BJ (cell line): ENCODE results near the gene FSTL3. TPM values are rescaled to one million over a fixed set of nuclear protein-coding genes. Genes with fewer than 3 reads are reported as not detected.

Experiments used
- CTCF ChIA-PET: fragments of 350-600 bp; formaldehyde crosslinking; extraction: SDS; loops from one replicate; lab custom pipeline; 2021; ENCODE audit warnings: antibody characterized with exemption, inconsistent platforms; lab: Yijun Ruan, JAX
- POLR2A ChIA-PET: fragments of 300-600 bp; sonication (Branson Sonifier 250); formaldehyde crosslinking; extraction: SDS; loops from one replicate; lab custom pipeline; 2021; ENCODE audit warnings: antibody characterized with exemption; lab: Charles Lee
- DNase-seq: peaks from one replicate; pipeline ENCODE4 v3.0.0-alpha.2; 2011; ENCODE audit warnings: low read depth
- H3K27me3 ChIP-seq: 2 replicates; pipeline ENCODE4 v1.6.0; 2011; ENCODE audit warnings: low read length; ENCODE audit not compliant: control insufficient read depth, insufficient read depth
- H3K36me3 ChIP-seq: 2 replicates; pipeline ENCODE4 v1.5.1; 2011; ENCODE audit warnings: low read length; ENCODE audit not compliant: control insufficient read depth, insufficient read depth
- H3K4me3 ChIP-seq: 2 replicates; pipeline ENCODE4 v1.5.1; 2011; ENCODE audit warnings: low read depth, mild to moderate bottlenecking, control low read depth, low read length
- CTCF ChIP-seq: IDR thresholded peaks from 2 replicates; pipeline ENCODE4 v1.5.1; 2011; ENCODE audit warnings: low read depth, mild to moderate bottlenecking, control low read depth, inconsistent platforms, low read length, moderate library complexity; ENCODE audit not compliant: insufficient read depth
- polyA plus RNA-seq: library from polyadenylated mRNA; depleted of rRNA; stranded (reverse); fragments of >200 nt; gene quantifications from 2 replicates; pipeline ENCODE4 v1.2.3, GENCODE V29; 2011

The FSTL3 gene
- polyA plus RNA-seq, 1 experiment = 83.2 TPM

GRCh38 chr19:632579-633067, 43.6 kb upstream of the FSTL3 start:
- CTCF ChIA-PET = interaction anchor here (0.6 to 2.7 kb wide), 3 partner anchors 9 to 470 kb away, joined by 3 to 7 read pairs (median 3); no protein-coding TSS in a partner anchor
- Histone ChIP-seq H3K27me3 (no peaks in the 10 kb centered on the region), H3K4me3 (peak overlapping the region; percentile 47), H3K36me3 (no peaks in the 10 kb centered on the region; the same call in 1 of the 2 replicates)
- TF ChIP-seq CTCF = no peak
- POLR2A ChIA-PET = no interaction called here
- no peak for DNase-seq

- no peak for TF ChIP-seq CTCF
- ChIA-PET POLR2A (interaction anchor here (0.5 kb wide), 1 partner anchor 60 kb away, joined by 6 read pairs; no protein-coding TSS in a partner anchor), CTCF (interaction anchor here (2.7 kb wide), 1 partner anchor 49 kb away, joined by 7 read pairs; no protein-coding TSS in a partner anchor)
- Histone ChIP-seq H3K27me3 (no peaks in the 10 kb centered on the region), H3K4me3 (peak within 1 kb of the TSS; percentile 80), H3K36me3 (no peaks in the 10 kb centered on the region; the same call in 1 of the 2 replicates)
- peak; percentile 89 for DNase-seq
These were observed 43.0 kb upstream of the FSTL3 start, which contains the start of gene POLRMT for GRCh38 chr19:633068-633785. Gene POLRMT (minus strand): TSS chr19:633537. CDS start chr19:633512, 25 bp downstream.

- H3K36me3 ChIP-seq = no peaks in the 10 kb centered on the region; the same call in 1 of the 2 replicates
- TF ChIP-seq CTCF = no peak
- ChIA-PET CTCF (interaction anchor here (2.7 kb wide), 1 partner anchor 50 kb away, joined by 7 read pairs; no protein-coding TSS in a partner anchor), POLR2A (interaction anchor here (0.5 kb wide), 1 partner anchor 61 kb away, joined by 6 read pairs; no protein-coding TSS in a partner anchor)
- peak overlapping the region; percentile 80 for H3K4me3 ChIP-seq
- no peaks in the 10 kb centered on the region for H3K27me3 ChIP-seq
- DNase-seq = no peak
These were observed 42.2 kb upstream of the FSTL3 start for GRCh38 chr19:633786-634639.

GRCh38 chr19:634975-635652, 41.1 kb upstream of the FSTL3 start:
- Histone ChIP-seq H3K4me3 (no peak overlapping the region), H3K27me3 (no peaks in the 10 kb centered on the region), H3K36me3 (no peaks in the 10 kb centered on the region; the same call in 1 of the 2 replicates)
- no peak for DNase-seq
- no peak for TF ChIP-seq CTCF
- POLR2A ChIA-PET = no interaction called here
- CTCF ChIA-PET = interaction anchor here (0.6 to 2.7 kb wide), 2 partner anchors 17 to 51 kb away, joined by 3 to 7 read pairs; no protein-coding TSS in a partner anchor
